CD4-positive, alpha-beta T cell treated with Interleukin-4 for 4 hours (primary cell): Measurements from ENCODE around the gene TBK1.
"Not testable (repeated sequence)": the region's sequence is repeated elsewhere in the genome, so short reads cannot be mapped to it uniquely, and the experiment has no call there.

Source experiments
- DNase-seq: peaks from one replicate; pipeline ENCODE4 v3.0.0-alpha.2; 2020

The TBK1 gene

GRCh38 chr12:64497903-64498302 lies 46.0 kb downstream of the TBK1 start:
- no peak for DNase-seq

GRCh38 chr12:64500394-64500793 lies 48.5 kb downstream of the TBK1 start:
- DNase-seq: no peak

GRCh38 chr12:64501486-64501885 lies 49.6 kb downstream of the TBK1 start:
- no peak for DNase-seq

- DNase-seq: no peak
Observed at GRCh38 chr12:64506955-64507354, 55.0 kb downstream of the TBK1 start.

GRCh38 chr12:64510667-64511066 lies 58.7 kb downstream of the TBK1 start:
- DNase-seq: no peak

GRCh38 chr12:64518396-64518795 lies 66.5 kb downstream of the TBK1 start:
- DNase-seq: no peak

- DNase-seq: no peak
Observed at GRCh38 chr12:64521833-64522232, 69.9 kb downstream of the TBK1 start.

GRCh38 chr12:64522316-64522715 lies 70.4 kb downstream of the TBK1 start:
- no peak for DNase-seq

- no peak for DNase-seq
Observed at GRCh38 chr12:64522807-64523206, 70.9 kb downstream of the TBK1 start.

- not testable (repeated sequence) for DNase-seq
Observed at GRCh38 chr12:64523565-64524444, 71.9 kb downstream of the TBK1 start.

- no peak for DNase-seq
Observed at GRCh38 chr12:64525461-64526160, 73.7 kb downstream of the TBK1 start.

GRCh38 chr12:64526859-64527258 lies 74.9 kb downstream of the TBK1 start:
- no peak for DNase-seq

- DNase-seq: no peak
Observed at GRCh38 chr12:64528616-64529015, 76.7 kb downstream of the TBK1 start.

GRCh38 chr12:64530566-64530965 lies 78.6 kb downstream of the TBK1 start:
- no peak for DNase-seq

GRCh38 chr12:64531665-64532334 lies 79.9 kb downstream of the TBK1 start:
- no peak for DNase-seq

- no peak for DNase-seq
Observed at GRCh38 chr12:64532734-64533351, 80.9 kb downstream of the TBK1 start.

- no peak for DNase-seq
Observed at GRCh38 chr12:64534672-64535199, 82.8 kb downstream of the TBK1 start.

GRCh38 chr12:64538121-64538520 lies 86.2 kb downstream of the TBK1 start:
- no peak for DNase-seq

GRCh38 chr12:64542409-64543047 lies 90.6 kb downstream of the TBK1 start:
- not testable (repeated sequence) for DNase-seq

GRCh38 chr12:64544371-64545080 lies 92.6 kb downstream of the TBK1 start:
- no peak for DNase-seq

- no peak for DNase-seq
Observed at GRCh38 chr12:64545081-64545382, 93.1 kb downstream of the TBK1 start.

GRCh38 chr12:64549108-64549507 lies 97.2 kb downstream of the TBK1 start:
- no peak for DNase-seq
